ENCODE results near the gene ATP6V1E1. TPM values are rescaled to one million over a fixed set of nuclear protein-coding genes. Genes with fewer than 3 reads are reported as not detected.
A peak's percentile ranks its signal among the peaks of the same experiment; 100 is the strongest.

The ATP6V1E1 gene
- total and polyA plus RNA-seq, 2 of the 13 experiments (the other 11 are each of a cell fraction or from before 2014, with no cell fraction given), result 69.3 to 90.9 TPM

- peak; percentile 81; the same call in 1 of the 2 replicates for TF ChIP-seq ZHX1 (CRISPR knock-in tag; IDR thresholded peaks at IDR 0.05; ENCODE audit: low read depth)
- no peak for TF ChIP-seq ZNF430 (CRISPR knock-in tag; IDR thresholded peaks at IDR 0.05)
- TF ChIP-seq ZNF251 (CRISPR knock-in tag; IDR thresholded peaks at IDR 0.05), result no peak
- TF ChIP-seq TERF1 (CRISPR knock-in tag; IDR thresholded peaks at IDR 0.05), result peak; percentile 72; the same call in 1 of the 2 replicates
- TF ChIP-seq GRHL1 (CRISPR knock-in tag; conservative IDR thresholded peaks at IDR 0.05), result no peak
- TF ChIP-seq ATF3 (CRISPR knock-in tag; IDR thresholded peaks at IDR 0.05), result peak; percentile 92
- TF ChIP-seq NFYB (CRISPR knock-in tag; IDR thresholded peaks at IDR 0.05), result peak; percentile 6; the same call in 1 of the 2 replicates
- peak; percentile 84 for TF ChIP-seq ZNF18 (CRISPR knock-in tag; IDR thresholded peaks at IDR 0.05; ENCODE audit: insufficient replicate concordance)
- TF ChIP-seq AGO2 (optimal IDR thresholded peaks at IDR 0.05; ENCODE audit: low read depth, low read length), result peak; percentile 96
- no peak for TF ChIP-seq ZNF841 (CRISPR knock-in tag; IDR thresholded peaks at IDR 0.05; ENCODE audit: borderline replicate concordance)
- no peak for TF ChIP-seq ZNF318 (CRISPR knock-in tag; IDR thresholded peaks at IDR 0.05)
These were observed 10.1 kb upstream of the ATP6V1E1 start, which contains the start of gene BCL2L13 (continued) for GRCh38 chr22:17638432-17639246.

Measured in HepG2 (cell line).